Suprapubic skin (tissue), 3 donors: ENCODE data around the gene GABRB1.

Experiments
- POLR2A ChIP-seq, 2 donors: fragments of 450-650 bp; IDR thresholded peaks; one replicate each; pipeline ENCODE4 v1.6.1; 2017; ENCODE audit warnings: antibody characterized with exemption in 2 of 2, mild to moderate bottlenecking in 2 of 2, moderate library complexity in 2 of 2
- TF ChIP-seq, protein P1 (sequence below), 2 donors: fragments of 200-600 bp in 1 of 2; fragments of 450-650 bp in 1 of 2; sonication (generic) in 1 of 2; IDR thresholded peaks; one replicate each; pipeline ENCODE4 v1.5.1; 2016 to 2019; ENCODE audit warnings: antibody characterized with exemption in 2 of 2, mild to moderate bottlenecking in 1 of 2, moderate library complexity in 1 of 2

DNA sequence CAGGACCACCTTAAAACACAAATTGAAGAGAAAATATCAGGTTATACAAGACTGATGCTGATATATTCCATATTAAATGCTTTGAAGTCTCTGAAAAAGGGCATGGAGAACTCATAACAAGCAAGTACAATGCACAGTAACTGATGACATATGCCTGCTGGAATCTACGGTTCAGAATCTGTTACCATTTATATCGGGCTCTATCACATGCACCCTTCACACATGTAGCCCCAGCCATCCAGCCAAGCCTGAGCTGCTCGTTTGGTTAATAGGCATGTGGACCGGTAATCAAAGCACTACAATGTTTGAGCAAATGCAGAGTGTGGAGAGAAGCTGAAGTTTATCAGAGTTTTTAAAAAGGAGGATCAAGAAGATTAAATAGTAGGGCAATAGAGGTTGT lies 420.3 kb downstream of the GABRB1 start:
- TF ChIP-seq POLR2A (IDR thresholded peaks at IDR 0.05), result no peak
- TF ChIP-seq, protein P1, sequence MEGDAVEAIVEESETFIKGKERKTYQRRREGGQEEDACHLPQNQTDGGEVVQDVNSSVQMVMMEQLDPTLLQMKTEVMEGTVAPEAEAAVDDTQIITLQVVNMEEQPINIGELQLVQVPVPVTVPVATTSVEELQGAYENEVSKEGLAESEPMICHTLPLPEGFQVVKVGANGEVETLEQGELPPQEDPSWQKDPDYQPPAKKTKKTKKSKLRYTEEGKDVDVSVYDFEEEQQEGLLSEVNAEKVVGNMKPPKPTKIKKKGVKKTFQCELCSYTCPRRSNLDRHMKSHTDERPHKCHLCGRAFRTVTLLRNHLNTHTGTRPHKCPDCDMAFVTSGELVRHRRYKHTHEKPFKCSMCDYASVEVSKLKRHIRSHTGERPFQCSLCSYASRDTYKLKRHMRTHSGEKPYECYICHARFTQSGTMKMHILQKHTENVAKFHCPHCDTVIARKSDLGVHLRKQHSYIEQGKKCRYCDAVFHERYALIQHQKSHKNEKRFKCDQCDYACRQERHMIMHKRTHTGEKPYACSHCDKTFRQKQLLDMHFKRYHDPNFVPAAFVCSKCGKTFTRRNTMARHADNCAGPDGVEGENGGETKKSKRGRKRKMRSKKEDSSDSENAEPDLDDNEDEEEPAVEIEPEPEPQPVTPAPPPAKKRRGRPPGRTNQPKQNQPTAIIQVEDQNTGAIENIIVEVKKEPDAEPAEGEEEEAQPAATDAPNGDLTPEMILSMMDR (IDR thresholded peaks at IDR 0.05), result no peak
